Natural killer cell treated with Interleukin-12 subunit alpha and Interleukin-12 subunit beta and Interleukin-15 and Interleukin-18, amount 100 ng/mL, for 72 hours (primary cell): ENCODE results near the gene TIGAR. TPM values are rescaled to one million over a fixed set of nuclear protein-coding genes. Genes with fewer than 3 reads are reported as not detected.

ENCODE experiments used
- ATAC-seq, 2 donors: fragments of 150-1000 bp; cut with Tn5 transposase in 1 of 2; sonication (Bioruptor Pico), chemical (Tn5 transposase) in 1 of 2; 2 replicates each; pipeline ENCODE4 v1.10.0; 2021
- DNase-seq: peaks from one replicate; pipeline ENCODE4 v3.0.0; 2022; ENCODE audit warnings: low spot score
- H3K27ac Mint-ChIP-seq, 2 donors: 1 replicate in 1 of 2; 2 replicates in 1 of 2; pipeline ENCODE4 v1.8.0; 2022; ENCODE audit warnings: mixed read lengths in 2 of 2, mild to moderate bottlenecking in 1 of 2, moderate library complexity in 1 of 2
- H3K27me3 Mint-ChIP-seq, 2 donors: 1 replicate in 1 of 2; 2 replicates in 1 of 2; pipeline ENCODE4 v1.8.0; 2022; ENCODE audit warnings: mixed read lengths in 2 of 2
- H3K36me3 Mint-ChIP-seq: one replicate; pipeline ENCODE4 v1.8.0; 2022; ENCODE audit warnings: mixed read lengths
- H3K4me1 Mint-ChIP-seq, 2 donors: 1 replicate in 1 of 2; 2 replicates in 1 of 2; pipeline ENCODE4 v1.8.0; 2022; ENCODE audit warnings: low read depth in 2 of 2, mixed read lengths in 2 of 2, mild to moderate bottlenecking in 1 of 2
- H3K4me3 Mint-ChIP-seq: one replicate; pipeline ENCODE4 v1.8.0; 2022; ENCODE audit warnings: mixed read lengths
- H3K9me3 Mint-ChIP-seq: 2 replicates; pipeline ENCODE4 v1.8.0; 2022; ENCODE audit warnings: mixed read lengths
- total RNA-seq, 2 donors: library from RNA; stranded (reverse); gene quantifications; one replicate each; pipeline ENCODE4 v1.2.3, GENCODE V29; 2022

The TIGAR gene
- total RNA-seq, 2 donors from 2014 or later: 7.4 to 10.2 TPM

DNA sequence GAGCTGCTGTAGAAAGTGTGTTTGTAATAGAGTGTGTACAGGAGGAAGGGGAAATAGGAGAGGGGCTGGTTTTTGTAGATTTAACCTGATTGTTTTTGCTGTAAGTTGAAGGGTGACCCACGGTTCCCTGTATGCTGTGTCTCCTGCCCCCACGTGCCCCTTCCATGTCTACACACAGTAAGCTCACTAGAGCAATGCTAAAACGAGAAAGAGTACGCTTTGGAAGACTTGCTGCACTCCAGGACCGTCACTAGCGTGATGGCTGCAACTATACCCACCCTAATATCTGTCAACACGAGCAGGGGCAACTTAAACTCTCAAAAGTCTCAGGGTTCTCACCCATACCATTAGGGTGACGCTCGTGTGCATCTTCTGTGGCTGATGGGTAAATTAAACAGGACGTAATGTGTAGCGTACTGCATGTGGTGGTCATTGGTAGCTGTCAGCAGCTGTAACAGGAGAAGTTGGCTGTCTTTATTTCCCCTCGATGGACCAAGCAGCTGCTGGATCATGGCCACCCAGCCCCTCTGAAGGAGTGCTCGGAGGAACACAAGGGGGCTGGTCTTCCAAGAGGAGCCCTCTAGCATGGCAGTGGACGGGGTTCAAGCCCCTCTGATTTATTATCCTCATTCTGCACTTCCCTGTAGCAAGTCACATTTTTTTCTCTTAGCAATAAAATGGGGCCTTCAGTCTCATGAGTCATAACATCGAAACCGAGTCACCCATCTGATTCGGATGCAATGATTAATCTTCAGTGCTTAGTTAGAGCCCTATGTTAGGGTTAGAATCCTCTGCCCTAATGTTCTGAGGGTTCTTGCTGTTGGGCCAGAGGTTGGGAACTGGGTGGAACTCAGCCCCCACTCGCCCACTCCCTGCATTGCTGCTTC, 33.4 kb upstream of the TIGAR start:
- peak overlapping the region; percentile 53 to 64 for H3K27ac Mint-ChIP-seq
- peak; percentile 37 to 60 for ATAC-seq
- no peaks in the 10 kb centered on the region for H3K27me3 Mint-ChIP-seq
- peak; percentile 51 for DNase-seq
- peaks cover 64% of the 10 kb centered on the region for H3K36me3 Mint-ChIP-seq
- H3K4me3 Mint-ChIP-seq: peak overlapping the region; percentile 23
- peaks cover 82 to 86% of the 10 kb centered on the region in 2 donors for H3K4me1 Mint-ChIP-seq
- no peaks in the 10 kb centered on the region for H3K9me3 Mint-ChIP-seq

DNA sequence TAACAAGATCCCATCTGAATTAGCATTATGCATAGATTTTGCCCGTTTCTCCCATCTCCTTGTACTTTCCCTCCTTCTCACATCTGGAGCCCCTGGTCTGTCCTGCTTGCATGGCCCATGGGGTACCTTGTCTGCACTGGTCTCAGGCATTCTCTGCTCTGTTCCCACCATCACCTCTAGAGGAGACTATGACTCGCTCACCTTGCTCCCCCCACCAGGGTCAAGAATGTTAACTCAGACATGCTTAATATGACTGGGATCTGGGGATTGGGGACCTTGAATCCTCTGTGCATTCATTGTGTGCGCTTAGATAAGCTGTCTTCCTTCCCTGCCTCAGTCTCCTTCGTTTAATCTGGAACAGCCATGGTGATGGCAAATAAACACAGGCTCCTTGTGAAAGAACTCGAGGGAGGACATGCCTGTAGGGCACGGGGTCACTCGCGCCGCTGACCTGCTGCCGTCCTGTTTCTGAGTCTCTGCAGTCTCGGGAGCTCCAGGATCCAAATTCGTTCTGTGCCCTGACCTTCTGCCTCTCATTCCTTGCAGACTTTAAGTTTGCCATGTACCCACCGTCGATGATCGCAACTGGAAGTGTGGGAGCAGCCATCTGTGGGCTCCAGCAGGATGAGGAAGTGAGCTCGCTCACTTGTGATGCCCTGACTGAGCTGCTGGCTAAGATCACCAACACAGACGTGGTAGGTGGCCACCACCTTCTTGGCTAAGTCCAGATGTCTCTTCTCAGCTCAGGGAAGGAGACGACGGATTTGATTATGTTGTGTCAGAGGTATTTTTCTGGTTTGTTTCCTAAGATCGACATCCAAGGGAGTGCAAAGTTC, 32.5 kb upstream of the TIGAR start:
- ATAC-seq (no peak), DNase-seq (peak; percentile 57)
- H3K36me3 Mint-ChIP-seq: peaks cover 68% of the 10 kb centered on the region
- H3K9me3 Mint-ChIP-seq: no peaks in the 10 kb centered on the region
- peak overlapping the region; percentile 23 for H3K4me3 Mint-ChIP-seq
- peak overlapping the region; percentile 53 to 64 for H3K27ac Mint-ChIP-seq
- peaks cover 85 to 89% of the 10 kb centered on the region in 2 donors for H3K4me1 Mint-ChIP-seq
- no peaks in the 10 kb centered on the region for H3K27me3 Mint-ChIP-seq

GRCh38 chr12:4289231-4289878, 31.7 kb upstream of the TIGAR start:
- DNase-seq (no peak), ATAC-seq (no peak)
- Mint-ChIP-seq H3K36me3 (peaks cover 69% of the 10 kb centered on the region), H3K4me1 (peaks cover 84 to 87% of the 10 kb centered on the region in 2 donors), H3K27me3 (no peaks in the 10 kb centered on the region), H3K9me3 (no peaks in the 10 kb centered on the region), H3K4me3 (peak overlapping the region; percentile 23), H3K27ac (peak overlapping the region; percentile 53 to 64)

GRCh38 chr12:4289998-4290790, 30.8 kb upstream of the TIGAR start:
- H3K36me3 Mint-ChIP-seq: peaks cover 74% of the 10 kb centered on the region
- ATAC-seq (no peak), DNase-seq (no peak)
- H3K9me3 Mint-ChIP-seq: no peaks in the 10 kb centered on the region
- H3K4me3 Mint-ChIP-seq: peak overlapping the region; percentile 56
- H3K27ac Mint-ChIP-seq: peak overlapping the region; percentile 88 to 89
- peaks cover 87 to 93% of the 10 kb centered on the region in 2 donors for H3K4me1 Mint-ChIP-seq
- H3K27me3 Mint-ChIP-seq: no peaks in the 10 kb centered on the region

DNA sequence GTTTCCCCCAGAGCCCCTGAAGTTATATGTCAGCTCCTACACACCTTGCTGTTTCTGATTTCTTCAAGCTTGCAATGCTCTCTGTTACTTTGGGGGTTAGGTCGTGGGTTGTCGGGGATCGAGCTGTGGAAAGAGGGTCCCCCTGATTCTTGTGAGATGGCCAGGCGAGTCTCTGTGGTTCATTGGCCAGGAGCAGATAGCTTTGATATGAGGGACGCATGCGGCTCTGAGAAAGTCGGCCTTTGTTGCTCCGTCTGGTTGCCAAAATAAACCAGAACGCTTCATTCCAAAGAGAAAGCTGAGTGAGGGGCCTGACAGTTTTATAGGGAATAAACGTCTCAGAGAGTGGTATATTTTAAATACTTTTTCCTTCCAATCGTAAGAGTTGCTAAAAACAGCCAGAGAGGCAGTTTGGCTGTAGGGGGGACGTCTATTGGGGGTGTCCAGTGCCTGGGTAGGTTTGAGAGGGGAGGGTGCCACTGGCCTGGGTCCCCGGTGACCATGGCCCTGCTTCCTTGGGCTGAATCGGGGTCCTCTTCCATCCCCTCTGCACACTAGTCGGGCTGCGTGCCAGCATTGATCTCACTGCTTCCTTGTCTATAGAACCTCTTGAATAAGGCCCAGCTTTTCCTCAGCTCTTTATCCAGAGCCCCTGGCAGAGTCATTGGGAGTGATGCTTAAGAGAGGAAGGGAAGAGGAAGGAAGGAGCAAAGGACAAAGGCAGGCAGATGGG, 28.5 kb upstream of the TIGAR start:
- H3K36me3 Mint-ChIP-seq: peaks cover 67% of the 10 kb centered on the region
- H3K27ac Mint-ChIP-seq: peak overlapping the region; percentile 88 to 89
- H3K4me3 Mint-ChIP-seq: peak overlapping the region; percentile 82
- H3K27me3 Mint-ChIP-seq: no peaks in the 10 kb centered on the region
- peaks cover 74 to 78% of the 10 kb centered on the region in 2 donors for H3K4me1 Mint-ChIP-seq
- no peak for DNase-seq
- H3K9me3 Mint-ChIP-seq: no peaks in the 10 kb centered on the region
- no peak for ATAC-seq

DNA sequence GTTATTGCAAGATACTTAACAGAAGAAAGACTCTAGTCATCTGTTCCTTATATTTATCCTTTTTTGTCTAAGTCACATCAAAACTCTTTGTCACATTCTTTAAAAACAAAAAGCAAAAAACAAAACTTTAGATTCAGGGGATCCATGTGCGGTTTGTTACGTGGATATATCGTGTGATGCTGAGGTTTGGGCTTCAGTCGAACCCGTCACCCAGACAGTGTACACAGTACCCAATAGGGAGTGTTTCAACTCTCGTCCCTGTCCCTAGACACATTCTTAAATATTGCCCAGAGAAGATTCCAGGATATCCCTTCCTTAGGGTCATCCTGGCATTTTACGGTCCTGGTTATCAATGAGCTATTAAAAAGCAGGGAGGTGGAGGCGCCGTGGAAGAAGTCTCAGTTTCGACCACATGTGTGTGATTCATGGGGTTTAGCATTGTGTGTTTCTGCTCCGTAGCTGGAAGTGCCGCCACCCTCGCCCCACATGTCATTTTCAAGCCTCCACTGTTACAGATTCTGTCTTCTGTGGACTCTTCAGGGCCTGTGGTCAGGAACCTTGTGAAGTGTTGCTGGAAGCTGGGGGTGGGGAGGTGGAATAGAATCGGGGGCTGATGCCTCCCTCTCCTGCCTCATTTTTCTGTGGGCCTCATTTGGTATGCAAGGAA, 27.6 kb upstream of the TIGAR start:
- ATAC-seq: peak; percentile 80 to 84
- Mint-ChIP-seq H3K4me3 (peak overlapping the region; percentile 82), H3K9me3 (no peaks in the 10 kb centered on the region), H3K36me3 (peaks cover 67% of the 10 kb centered on the region), H3K27me3 (no peaks in the 10 kb centered on the region), H3K27ac (peak overlapping the region; percentile 88 to 89), H3K4me1 (peaks cover 72 to 78% of the 10 kb centered on the region in 2 donors)
- DNase-seq: no peak

GRCh38 chr12:4293966-4294505, 27.0 kb upstream of the TIGAR start:
- peaks cover 66 to 76% of the 10 kb centered on the region in 2 donors for H3K4me1 Mint-ChIP-seq
- H3K9me3 Mint-ChIP-seq: no peaks in the 10 kb centered on the region
- H3K27me3 Mint-ChIP-seq: no peaks in the 10 kb centered on the region
- ATAC-seq (no peak), DNase-seq (no peak)
- peaks cover 64% of the 10 kb centered on the region for H3K36me3 Mint-ChIP-seq
- H3K4me3 Mint-ChIP-seq: peak overlapping the region; percentile 82
- peak overlapping the region; percentile 88 to 89 for H3K27ac Mint-ChIP-seq

DNA sequence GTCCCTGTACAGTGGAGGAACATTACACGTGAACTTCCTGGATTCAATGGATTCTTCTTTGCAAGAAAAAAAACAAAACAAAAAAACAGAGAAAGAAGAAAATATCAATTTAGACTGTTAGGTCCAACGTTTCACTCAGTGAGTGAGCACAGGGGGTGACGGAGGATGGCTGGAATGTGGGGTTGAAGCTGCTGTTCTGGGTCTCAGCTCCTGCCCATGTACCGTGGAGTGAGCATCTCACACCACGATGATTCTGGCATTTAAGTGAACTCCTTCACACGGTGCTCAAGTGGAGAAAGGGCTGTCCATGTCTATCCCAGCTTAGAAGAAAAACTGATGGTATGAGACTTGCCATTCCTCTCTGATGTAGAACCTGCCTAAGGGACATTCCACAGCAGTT, 24.3 kb upstream of the TIGAR start:
- Mint-ChIP-seq H3K36me3 (peaks cover 69% of the 10 kb centered on the region), H3K27me3 (no peaks in the 10 kb centered on the region), H3K4me1 (peaks cover 54 to 66% of the 10 kb centered on the region in 2 donors), H3K4me3 (no peak overlapping the region), H3K9me3 (no peaks in the 10 kb centered on the region), H3K27ac (peak overlapping the region; percentile 26 to 43)
- DNase-seq: no peak
- no peak for ATAC-seq

GRCh38 chr12:4297617-4298016, 23.4 kb upstream of the TIGAR start:
- Mint-ChIP-seq H3K9me3 (no peaks in the 10 kb centered on the region), H3K36me3 (peaks cover 69% of the 10 kb centered on the region), H3K27ac (peak overlapping the region; percentile 58 to 65), H3K27me3 (no peaks in the 10 kb centered on the region), H3K4me1 (peaks cover 54 to 65% of the 10 kb centered on the region in 2 donors), H3K4me3 (no peak overlapping the region)
- no peak for ATAC-seq
- DNase-seq: no peak

DNA sequence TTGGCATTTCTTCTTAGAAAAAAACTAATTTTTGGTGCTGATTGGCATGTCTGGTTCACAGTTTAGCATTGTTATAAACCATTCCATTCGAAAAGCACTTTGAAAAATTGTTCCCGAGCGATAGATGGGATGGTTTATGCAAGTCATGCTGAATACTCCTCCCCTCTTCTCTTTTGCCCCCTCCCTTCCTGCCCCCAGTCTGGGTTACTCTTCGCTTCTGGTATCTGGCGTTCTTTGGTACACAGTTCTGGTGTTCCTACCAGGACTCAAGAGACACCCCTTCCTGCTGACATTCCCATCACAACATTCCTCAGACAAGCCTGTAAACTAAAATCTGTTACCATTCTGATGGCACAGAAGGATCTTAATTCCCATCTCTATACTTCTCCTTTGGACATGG, 20.1 kb upstream of the TIGAR start:
- peak overlapping the region in 1 of 2 donors; percentile 54 for H3K27ac Mint-ChIP-seq
- no peak overlapping the region for H3K4me3 Mint-ChIP-seq
- H3K27me3 Mint-ChIP-seq: no peaks in the 10 kb centered on the region
- peaks cover 41 to 64% of the 10 kb centered on the region in 2 donors for H3K4me1 Mint-ChIP-seq
- ATAC-seq: no peak
- H3K36me3 Mint-ChIP-seq: peaks cover 65% of the 10 kb centered on the region
- DNase-seq: no peak
- no peaks in the 10 kb centered on the region for H3K9me3 Mint-ChIP-seq

DNA sequence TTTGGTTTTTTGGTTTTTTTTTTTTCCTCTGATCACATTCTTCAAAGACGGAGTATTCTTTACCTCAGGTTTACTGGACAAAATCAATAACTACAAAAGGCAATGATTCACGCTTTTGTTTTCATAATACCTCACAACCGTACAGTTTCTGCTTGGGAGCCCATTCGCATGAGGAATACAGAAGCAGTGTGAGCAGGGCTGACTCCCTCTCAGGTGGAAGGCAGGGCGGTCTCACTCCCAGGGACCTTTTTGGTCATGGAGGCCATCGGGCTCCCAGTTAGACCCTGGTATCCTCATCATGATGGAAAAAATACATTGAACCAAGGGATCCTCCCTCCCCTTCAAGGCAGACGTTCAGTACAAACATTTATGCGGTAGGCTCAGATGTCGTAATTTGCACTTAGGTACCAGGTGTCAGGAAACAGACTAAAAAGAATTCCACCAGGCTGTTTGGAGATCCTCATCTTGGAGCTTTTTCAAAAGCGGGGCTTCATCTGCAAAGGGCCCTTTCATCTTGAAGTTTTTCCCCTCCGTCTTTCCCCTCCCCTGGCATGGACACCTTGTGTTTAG, 19.0 kb upstream of the TIGAR start:
- DNase-seq (no peak), ATAC-seq (no peak)
- H3K27me3 Mint-ChIP-seq: no peaks in the 10 kb centered on the region
- H3K9me3 Mint-ChIP-seq: no peaks in the 10 kb centered on the region
- H3K27ac Mint-ChIP-seq: peak overlapping the region; percentile 9 to 83
- H3K36me3 Mint-ChIP-seq: peaks cover 64% of the 10 kb centered on the region
- H3K4me3 Mint-ChIP-seq: no peak overlapping the region
- peaks cover 46 to 56% of the 10 kb centered on the region in 2 donors for H3K4me1 Mint-ChIP-seq
